ENCODE results near the gene MRPS26.

The MRPS26 gene

DNA sequence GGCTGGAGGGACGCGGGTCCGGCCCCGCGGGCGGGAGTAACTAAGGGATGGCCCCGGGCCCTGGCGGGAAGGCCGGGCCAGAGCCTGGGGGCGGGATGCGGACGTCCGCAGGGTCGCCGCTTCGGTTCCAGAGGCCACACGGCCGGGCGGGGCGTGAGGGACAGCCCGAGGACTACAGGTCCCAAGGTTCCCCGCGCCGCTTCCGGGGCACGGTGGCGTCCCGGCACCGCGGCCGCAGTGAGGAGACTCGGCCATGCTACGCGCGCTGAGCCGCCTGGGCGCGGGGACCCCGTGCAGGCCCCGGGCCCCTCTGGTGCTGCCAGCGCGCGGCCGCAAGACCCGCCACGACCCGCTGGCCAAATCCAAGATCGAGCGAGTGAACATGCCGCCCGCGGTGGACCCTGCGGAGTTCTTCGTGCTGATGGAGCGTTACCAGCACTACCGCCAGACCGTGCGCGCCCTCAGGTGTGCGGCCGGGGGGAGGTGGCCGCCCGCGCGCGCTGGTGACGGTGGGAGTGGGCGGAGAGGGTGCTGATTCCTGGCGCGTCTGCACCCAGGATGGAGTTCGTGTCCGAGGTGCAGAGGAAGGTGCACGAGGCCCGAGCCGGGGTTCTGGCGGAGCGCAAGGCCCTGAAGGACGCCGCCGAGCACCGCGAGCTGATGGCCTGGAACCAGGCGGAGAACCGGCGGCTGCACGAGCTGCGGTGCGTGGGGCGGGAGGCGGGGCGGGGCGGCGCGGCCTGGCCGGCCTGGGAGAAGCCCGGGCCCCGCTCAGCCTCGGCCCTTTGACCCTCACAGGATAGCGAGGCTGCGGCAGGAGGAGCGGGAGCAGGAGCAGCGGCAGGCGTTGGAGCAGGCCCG, at the start of gene MRPS26:
Gene MRPS26 (plus strand): TSS at position 237 of the 861 bp plus-strand sequence. CDS start 17 bp downstream, at position 254.
- DNase-seq (ENCODE audit: low read depth) = peak; percentile 66
- TF ChIP-seq, protein P1, sequence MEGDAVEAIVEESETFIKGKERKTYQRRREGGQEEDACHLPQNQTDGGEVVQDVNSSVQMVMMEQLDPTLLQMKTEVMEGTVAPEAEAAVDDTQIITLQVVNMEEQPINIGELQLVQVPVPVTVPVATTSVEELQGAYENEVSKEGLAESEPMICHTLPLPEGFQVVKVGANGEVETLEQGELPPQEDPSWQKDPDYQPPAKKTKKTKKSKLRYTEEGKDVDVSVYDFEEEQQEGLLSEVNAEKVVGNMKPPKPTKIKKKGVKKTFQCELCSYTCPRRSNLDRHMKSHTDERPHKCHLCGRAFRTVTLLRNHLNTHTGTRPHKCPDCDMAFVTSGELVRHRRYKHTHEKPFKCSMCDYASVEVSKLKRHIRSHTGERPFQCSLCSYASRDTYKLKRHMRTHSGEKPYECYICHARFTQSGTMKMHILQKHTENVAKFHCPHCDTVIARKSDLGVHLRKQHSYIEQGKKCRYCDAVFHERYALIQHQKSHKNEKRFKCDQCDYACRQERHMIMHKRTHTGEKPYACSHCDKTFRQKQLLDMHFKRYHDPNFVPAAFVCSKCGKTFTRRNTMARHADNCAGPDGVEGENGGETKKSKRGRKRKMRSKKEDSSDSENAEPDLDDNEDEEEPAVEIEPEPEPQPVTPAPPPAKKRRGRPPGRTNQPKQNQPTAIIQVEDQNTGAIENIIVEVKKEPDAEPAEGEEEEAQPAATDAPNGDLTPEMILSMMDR (IDR thresholded peaks at IDR 0.05; ENCODE audit: control insufficient read depth, extremely low read depth, insufficient read depth) = no peak
- peak within 1 kb of the TSS; percentile 85 for H3K4me3 ChIP-seq (ENCODE audit: low read depth, low read length)

DNA sequence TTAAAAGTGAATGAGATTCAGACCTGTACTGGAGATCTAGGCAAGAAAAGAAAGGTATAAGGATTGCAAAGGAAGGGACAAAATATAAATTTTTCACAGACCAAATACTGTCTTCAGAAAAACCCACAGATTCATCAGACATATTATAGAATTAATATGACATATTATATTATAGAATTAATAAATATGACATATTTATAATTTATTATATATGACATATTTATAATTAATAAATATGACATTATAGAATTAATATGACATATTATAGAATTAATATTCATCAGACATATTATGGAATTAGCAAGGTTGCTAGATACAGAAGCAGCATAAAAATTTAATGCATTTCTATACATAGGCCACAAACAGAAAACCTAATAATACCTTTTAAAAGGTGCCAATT, 47.1 kb upstream of the MRPS26 start:
- TF ChIP-seq, protein P1 (IDR thresholded peaks at IDR 0.05; ENCODE audit: control insufficient read depth, extremely low read depth, insufficient read depth) = no peak
- H3K4me3 ChIP-seq (ENCODE audit: low read depth, low read length) = no peak overlapping the region
- no peak for DNase-seq (ENCODE audit: low read depth)

DNA sequence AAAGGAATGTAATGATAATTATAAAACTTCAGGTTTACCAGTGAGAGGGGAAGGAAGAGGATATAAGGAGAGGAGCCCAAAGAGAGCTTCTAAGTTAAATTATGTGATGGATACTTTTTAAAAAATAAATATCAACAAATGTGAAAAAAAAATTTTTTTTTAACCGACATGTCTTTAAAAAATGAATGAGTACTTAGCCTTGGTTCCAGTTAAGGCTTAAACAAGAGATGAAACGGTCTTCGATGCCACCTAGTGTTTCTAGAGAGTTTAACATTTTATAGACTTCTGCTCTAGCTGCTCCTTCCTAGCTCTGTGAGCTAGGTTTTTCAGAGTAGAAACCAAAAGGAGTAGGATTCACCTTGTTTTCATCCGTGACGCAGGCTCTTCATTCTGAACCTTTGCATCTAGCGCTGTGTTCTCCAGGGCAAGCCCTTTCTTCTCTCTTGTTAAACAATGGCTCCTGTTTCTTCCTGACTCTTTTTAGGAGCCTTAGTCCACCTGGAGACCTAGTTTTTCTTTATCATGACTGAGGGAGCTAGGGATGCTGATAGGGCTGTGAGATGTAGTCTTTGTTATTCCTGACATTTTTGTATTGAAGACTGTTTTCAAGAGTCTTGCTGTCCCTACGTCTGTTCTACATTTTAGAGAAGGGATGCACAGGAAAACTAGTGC, 44.9 kb upstream of the MRPS26 start:
- TF ChIP-seq, protein P1 (IDR thresholded peaks at IDR 0.05; ENCODE audit: control insufficient read depth, extremely low read depth, insufficient read depth) = peak; percentile 66
- H3K4me3 ChIP-seq (ENCODE audit: low read depth, low read length) = no peak overlapping the region
- DNase-seq (ENCODE audit: low read depth) = peak; percentile 48

DNA sequence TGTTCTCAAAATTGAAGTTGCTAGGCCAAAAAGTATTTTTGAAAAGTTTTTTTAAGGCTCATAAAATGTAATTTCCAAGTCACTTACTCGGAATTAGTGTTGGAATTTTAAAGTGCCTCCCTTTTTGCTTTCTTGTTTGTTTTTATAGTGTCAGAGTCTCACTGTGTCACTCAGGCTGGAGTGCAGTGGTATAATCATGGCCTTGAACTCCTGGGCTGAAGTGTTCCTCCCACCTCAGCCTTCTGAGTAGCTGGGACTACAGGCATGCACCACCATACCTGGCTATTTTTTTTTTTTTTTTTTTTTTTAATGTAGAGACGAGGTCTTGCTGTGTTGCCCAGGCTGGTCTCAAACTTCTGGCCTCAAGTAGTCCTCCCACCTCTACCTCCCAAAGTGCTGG, 42.4 kb upstream of the MRPS26 start:
- no peak overlapping the region for H3K4me3 ChIP-seq (ENCODE audit: low read depth, low read length)
- TF ChIP-seq, protein P1 (IDR thresholded peaks at IDR 0.05; ENCODE audit: control insufficient read depth, extremely low read depth, insufficient read depth) = no peak
- no peak for DNase-seq (ENCODE audit: low read depth)

DNA sequence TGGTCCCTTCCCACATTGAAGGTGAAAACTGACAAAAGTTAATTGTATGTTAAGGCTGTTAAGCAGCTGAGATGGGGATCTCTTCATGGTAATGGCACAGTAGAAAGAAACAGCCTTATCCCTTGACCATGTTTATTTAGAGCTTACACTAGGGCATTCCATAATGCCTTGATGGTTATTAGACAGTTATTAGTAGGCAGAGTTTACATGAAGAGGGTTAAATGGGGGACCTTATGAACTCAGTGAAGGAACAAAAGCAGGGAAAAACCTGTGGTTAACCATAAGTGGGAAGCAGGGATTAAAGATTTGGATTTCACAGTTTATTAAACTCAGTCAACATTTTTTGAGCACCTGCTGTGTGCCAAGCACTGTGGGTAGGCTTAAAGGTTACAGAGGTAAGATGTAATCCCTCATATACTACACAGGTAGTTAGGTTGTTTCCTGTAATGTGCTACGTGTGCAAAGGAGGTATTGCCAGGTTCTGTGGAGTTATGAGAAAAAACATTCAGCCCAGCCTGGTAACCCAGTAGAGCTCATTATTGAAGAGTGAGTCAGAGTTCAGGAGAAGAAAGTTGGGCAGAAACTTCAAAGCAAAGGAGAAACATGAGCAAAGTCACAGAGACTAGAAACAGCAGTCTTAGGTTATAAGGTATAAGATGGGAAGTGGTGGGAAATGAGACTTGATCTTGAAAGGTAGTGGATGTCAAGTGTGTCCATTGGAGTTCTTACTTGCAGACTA, 34.7 kb upstream of the MRPS26 start:
- TF ChIP-seq, protein P1 (IDR thresholded peaks at IDR 0.05; ENCODE audit: control insufficient read depth, extremely low read depth, insufficient read depth) = no peak
- no peak overlapping the region for H3K4me3 ChIP-seq (ENCODE audit: low read depth, low read length)
- no peak for DNase-seq (ENCODE audit: low read depth)

DNA sequence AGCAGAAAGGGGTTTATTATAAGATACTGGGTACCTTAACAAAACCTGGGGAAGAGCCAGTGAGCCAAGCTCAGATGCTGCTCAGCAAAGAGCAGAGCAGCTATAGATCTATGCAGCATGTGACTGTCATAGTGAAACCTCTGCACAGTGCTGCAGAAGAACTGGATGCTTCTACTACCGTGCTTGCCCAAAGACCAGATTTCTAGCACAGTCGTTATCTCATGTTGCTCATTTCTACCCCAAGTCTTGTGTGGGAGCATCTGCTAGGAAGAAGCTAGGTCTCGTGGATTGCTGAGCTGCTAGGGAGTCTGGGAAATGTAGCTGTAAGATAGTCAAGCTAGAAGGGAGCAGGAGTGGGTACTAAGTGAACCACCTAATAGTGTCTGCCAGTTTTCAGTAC, 34.1 kb upstream of the MRPS26 start:
- no peak overlapping the region for H3K4me3 ChIP-seq (ENCODE audit: low read depth, low read length)
- no peak for DNase-seq (ENCODE audit: low read depth)
- TF ChIP-seq, protein P1 (IDR thresholded peaks at IDR 0.05; ENCODE audit: control insufficient read depth, extremely low read depth, insufficient read depth) = no peak

Measured in LNCaP clone FGC (cell line).